Stimulated activated CD4-positive, alpha-beta T cell treated with anti-CD3 and anti-CD28 coated beads, Interleukin-12 subunit alpha, Interleukin-12 subunit beta, amount 100 ng/mL, for 24 hours (primary cell): ENCODE measurements around the gene PTPRR.

ENCODE experiments used
- DNase-seq, 2 experiments: peaks; one replicate each; pipeline ENCODE4 v3.0.0-alpha.2; 2020; ENCODE audit warnings: low read depth in 2 of 2

Gene PTPRR

DNA sequence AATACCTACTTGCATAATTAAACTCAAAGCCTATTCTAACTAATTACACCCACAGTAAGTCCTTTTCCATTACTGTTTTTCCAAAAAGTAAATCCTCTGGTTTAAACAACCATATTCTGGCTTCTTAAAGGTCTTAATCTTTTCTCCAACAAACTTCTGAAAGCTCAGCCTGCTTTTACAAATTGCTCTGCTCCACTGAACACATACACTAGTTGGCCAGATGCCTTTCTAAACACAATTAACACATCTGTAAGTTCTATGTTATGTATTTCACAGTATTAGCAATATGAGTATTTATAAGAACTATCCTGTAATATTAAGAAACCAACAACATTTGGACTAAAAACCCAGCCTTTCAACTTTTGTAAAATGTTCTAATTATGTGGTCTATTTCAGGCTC lies 313.4 kb downstream of the PTPRR start:
- no peak for DNase-seq

DNA sequence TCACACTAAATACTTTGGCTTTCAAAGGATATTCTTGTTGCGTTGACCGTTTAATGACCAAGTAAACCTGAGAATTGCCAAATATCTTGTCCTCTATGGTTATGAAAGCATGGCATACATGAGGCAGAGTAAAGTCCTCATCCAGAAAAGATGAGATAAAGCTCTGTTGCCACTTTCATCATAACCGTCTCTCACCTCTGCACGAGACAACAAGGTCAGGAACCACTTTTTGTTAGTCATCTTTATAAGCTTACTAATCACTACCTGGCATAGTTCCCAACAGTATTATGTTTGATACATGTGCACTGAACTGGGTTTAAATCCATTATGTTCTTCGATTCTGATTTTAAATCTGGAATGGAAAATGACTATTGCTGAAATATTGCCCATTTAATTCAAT lies 314.6 kb downstream of the PTPRR start:
- DNase-seq = no peak

DNA sequence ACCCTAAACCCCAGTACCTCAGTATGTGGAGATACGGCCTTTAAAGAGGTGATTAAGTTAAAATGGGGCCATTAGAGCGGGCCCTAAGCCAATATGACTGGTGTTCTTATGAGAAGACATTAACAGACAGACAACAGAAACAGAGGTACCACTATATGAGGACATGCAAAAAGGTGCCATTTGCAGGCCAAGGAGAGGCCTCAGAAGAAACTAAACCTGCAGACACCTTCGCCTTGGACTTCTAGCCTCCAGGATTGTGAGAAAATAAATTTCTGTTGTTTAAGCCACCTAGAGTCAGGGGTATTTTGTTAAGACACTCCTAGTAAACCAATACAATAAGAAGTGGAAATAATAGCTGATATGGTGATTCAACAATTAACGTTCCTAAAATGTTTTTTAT lies 315.9 kb downstream of the PTPRR start:
- DNase-seq = no peak

DNA sequence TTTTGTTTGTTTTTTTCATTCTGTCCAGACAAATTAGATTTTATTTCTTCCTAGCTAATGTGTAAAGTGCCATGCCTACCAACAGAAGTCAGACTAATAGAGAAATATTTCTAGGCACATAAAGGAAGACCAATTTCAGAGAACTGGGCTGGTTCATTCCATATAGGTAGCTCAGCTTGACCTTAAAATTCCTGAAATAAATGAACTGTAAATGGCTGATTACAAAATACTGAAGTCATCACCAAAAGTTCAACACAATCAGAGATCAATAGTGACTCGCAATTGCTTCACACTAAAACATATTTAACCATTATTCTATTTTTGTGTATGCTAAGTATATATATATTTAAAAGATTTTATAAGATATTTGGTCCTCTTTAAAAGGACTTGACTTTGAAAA lies 317.5 kb downstream of the PTPRR start:
- DNase-seq = no peak

DNA sequence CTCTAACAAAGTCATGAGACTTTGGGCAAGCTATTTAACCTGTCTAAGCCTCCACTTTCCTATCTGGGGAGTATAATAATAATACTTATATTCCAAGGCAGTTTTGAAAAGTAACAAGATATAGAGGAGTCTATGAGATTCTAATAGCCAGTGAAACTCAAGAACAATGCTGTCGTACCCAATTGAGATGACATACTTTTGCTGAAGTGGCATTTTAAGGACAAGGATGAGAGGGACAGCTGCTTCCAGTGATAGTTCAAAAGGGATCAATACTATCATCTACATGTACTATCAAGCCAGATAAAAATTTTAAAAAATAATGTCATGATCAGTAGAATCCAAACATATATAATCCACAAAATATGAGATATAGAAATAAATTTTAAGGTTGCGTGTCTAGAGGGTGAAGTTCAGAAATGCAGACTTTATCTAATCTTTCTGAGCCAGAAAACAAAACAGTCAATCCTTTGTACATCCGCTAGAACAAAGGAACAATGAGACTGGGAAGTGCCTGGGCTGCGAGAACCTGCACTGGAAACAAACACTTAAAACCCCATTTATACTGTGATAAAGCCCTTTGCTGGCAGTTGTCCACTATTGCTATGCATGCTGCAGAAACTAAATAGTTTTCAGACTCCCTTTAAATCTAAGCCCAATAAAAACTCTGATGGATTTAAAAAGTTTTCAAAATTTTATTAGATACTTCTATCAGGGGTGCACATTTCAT lies 321.9 kb downstream of the PTPRR start:
- DNase-seq = no peak

GRCh38 chr12:70592664-70593063 lies 327.9 kb downstream of the PTPRR start:
- no peak for DNase-seq

DNA sequence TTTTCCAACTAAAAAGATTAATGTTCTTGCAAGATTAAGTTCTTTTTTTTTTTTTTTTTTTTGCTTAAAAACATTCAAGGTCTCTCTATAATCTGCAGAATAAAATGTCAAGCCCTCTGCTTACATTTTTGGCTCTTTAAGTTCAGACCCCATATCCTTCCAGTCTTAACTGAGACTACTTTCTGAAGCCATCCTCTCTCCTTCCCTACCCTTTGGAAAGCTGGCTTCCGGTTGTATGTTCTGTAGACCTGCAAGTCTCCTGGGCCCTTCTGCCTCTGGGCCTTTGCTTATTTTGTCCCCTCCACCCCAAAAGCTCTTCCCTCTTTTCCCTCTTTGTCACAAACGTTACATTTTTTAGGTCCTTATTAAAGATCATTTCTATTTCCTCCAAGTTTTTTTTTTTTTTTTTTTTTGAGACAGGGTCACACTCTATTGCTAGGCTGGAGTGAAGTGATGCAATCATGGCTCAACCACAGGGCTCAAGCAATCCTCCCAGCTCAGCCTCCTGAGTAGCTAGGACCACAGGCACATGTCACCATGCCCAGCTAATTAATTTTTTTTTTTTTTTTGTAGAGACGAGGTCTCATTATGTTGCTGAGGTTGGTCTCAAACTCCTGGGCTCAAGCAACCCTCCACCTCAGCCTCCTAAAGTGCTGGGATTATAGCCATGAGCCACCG lies 329.9 kb downstream of the PTPRR start:
- DNase-seq = no peak

- peak; percentile 5 to 45 for DNase-seq
Measured at GRCh38 chr12:70590051-70590450, 330.5 kb downstream of the PTPRR start.
